Thyroid gland (tissue), 4 donors: ENCODE measurements around the gene POM121L2. TPM values are rescaled to one million over a fixed set of nuclear protein-coding genes. Genes with fewer than 3 reads are reported as not detected.

ENCODE experiments used
- DNase-seq, 2 donors: peaks; one replicate each; pipeline ENCODE4 v3.0.0-alpha.2; 2019
- H3K27ac ChIP-seq, 3 donors: fragments of 200-600 bp; sonication (generic); 1 replicate in 2 of 3; 2 replicates in 1 of 3; pipeline ENCODE4 v1.5.1; 2016 to 2019; ENCODE audit warnings: mild to moderate bottlenecking in 1 of 3, moderate library complexity in 1 of 3
- H3K27me3 ChIP-seq: fragments of 200-600 bp; sonication (generic); one replicate; pipeline ENCODE4 v1.5.1; 2019
- H3K36me3 ChIP-seq, 2 donors: fragments of 200-600 bp; sonication (generic); one replicate each; pipeline ENCODE4 v1.5.1; 2016 to 2019
- H3K4me1 ChIP-seq, 2 donors: fragments of 200-600 bp; sonication (generic); one replicate each; pipeline ENCODE4 v1.5.1; 2017 to 2019
- H3K4me3 ChIP-seq, 3 donors: fragments of 200-600 bp; sonication (generic); replicated peaks in 1 of 3; 1 replicate in 2 of 3; 2 replicates in 1 of 3; pipeline ENCODE4 v1.5.1; 2016; ENCODE audit warnings: mild to moderate bottlenecking in 1 of 3
- H3K9me3 ChIP-seq: fragments of 200-600 bp; sonication (generic); one replicate; pipeline ENCODE4 v1.5.1; 2017
- POLR2A ChIP-seq, 2 donors: fragments of 450-650 bp; IDR thresholded peaks; one replicate each; pipeline ENCODE4 v1.6.1; 2017; ENCODE audit warnings: antibody characterized with exemption in 2 of 2, mild to moderate bottlenecking in 2 of 2, moderate library complexity in 1 of 2
- WGBS, 2 donors: methylation state at CpG; one replicate each; pipeline ENCODE4 v1.1.5; 2017; 5-methylcytosine and 5-hydroxymethylcytosine counted together
- intact Hi-C: fragments of 100-400 bp; cut with DNase I; formaldehyde crosslinking; loops from one replicate; pipeline ENCODE4 v1.15.1; 2023
- total RNA-seq, 4 donors: library from RNA; depleted of rRNA; stranded (reverse); fragments of >200 nt; gene quantifications; one replicate each; pipeline ENCODE4 v1.2.3, GENCODE V29; 2016
- TF ChIP-seq, protein P1 (sequence below), 6 experiments: fragments of 200-600 bp in 3 of 6; fragments of 450-650 bp in 3 of 6; sonication (generic) in 3 of 6; IDR thresholded peaks; one replicate each; pipeline ENCODE4 v1.5.1; 2016 to 2019; ENCODE audit warnings: antibody characterized with exemption in 6 of 6, mild to moderate bottlenecking in 2 of 6, inconsistent platforms in 1 of 6, moderate library complexity in 1 of 6

POM121L2 gene
- total RNA-seq, 4 donors from 2014 or later: not detected

DNA sequence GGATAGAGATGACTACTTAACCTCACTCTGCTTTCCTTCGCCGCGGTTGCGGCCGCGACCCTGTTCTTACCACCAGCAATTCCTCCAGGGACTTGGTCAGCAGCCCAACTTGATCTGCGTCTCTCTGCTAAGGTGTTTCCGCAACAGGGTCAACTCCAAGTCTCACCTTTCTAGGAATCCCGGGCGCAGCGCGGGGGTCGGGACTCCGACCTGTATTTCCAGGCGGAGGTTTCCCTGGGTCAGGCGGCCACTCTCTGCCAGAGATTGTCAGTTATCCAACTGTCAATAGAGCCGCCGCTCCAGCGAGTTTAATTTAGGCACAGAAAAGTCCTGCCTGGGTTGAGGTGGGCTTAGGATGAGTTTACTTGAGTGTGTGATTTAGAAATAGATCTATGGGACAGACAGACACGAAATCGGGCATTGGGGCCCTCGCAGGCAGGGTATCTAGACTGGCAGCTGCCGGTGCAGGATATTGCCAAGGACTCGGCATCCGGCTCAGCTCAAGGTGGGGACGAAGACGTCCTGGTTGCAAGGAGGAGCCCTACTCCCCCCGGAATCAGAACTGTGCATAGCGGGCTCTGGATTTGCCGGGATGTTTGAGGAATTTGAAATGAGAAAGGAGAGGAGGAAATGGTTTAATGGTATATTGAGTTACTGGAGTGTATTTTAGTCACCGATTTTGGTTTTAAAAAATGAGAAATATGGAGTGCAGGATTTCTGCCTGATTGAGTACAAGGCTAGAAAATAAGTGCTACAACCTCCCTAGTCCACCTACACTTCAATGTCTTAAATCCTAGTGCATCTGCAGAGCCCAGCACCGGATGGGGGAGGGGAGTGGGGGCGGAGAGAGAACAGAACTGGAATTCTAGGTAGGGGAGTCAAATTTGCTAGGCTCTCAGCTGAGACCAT lies 23.7 kb downstream of the POM121L2 start:
- no peak for DNase-seq
- Histone ChIP-seq H3K36me3 (no peaks in the 10 kb centered on the region), H3K4me1 (no peaks in the 10 kb centered on the region), H3K27me3 (peaks cover 41% of the 10 kb centered on the region), H3K4me3 (no peak overlapping the region), H3K27ac (no peak overlapping the region), H3K9me3 (no peaks in the 10 kb centered on the region)
- TF ChIP-seq, protein P1, sequence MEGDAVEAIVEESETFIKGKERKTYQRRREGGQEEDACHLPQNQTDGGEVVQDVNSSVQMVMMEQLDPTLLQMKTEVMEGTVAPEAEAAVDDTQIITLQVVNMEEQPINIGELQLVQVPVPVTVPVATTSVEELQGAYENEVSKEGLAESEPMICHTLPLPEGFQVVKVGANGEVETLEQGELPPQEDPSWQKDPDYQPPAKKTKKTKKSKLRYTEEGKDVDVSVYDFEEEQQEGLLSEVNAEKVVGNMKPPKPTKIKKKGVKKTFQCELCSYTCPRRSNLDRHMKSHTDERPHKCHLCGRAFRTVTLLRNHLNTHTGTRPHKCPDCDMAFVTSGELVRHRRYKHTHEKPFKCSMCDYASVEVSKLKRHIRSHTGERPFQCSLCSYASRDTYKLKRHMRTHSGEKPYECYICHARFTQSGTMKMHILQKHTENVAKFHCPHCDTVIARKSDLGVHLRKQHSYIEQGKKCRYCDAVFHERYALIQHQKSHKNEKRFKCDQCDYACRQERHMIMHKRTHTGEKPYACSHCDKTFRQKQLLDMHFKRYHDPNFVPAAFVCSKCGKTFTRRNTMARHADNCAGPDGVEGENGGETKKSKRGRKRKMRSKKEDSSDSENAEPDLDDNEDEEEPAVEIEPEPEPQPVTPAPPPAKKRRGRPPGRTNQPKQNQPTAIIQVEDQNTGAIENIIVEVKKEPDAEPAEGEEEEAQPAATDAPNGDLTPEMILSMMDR (IDR thresholded peaks at IDR 0.05): no peak
- no peak for TF ChIP-seq POLR2A (IDR thresholded peaks at IDR 0.05)
- intact Hi-C loops: no loop called here
- WGBS, 2 donors: 5 to 7% methylated on average over 31 to 33 of the region's 33 CpGs

DNA sequence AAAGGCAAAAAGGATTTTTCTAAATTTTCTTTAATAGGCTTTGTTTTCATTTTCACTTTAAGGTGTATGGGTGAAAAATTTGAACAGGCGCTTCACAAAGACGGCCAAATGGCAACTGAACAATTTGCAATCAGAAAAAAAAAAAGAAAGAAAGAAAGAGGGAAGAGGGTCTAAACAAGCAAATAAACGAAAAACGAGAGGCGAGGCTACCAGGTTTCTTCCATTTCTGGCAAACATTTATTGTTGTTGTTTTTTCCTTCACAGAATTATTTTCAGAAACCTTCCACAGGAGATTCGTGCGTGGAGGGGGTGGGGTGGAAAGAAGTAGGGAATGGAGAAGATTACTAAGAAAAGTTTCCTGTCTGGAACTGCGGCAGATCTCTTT lies 24.3 kb downstream of the POM121L2 start:
- TF ChIP-seq POLR2A (IDR thresholded peaks at IDR 0.05): no peak
- TF ChIP-seq, protein P1 (IDR thresholded peaks at IDR 0.05): no peak
- no peaks in the 10 kb centered on the region for H3K4me1 ChIP-seq
- no peak overlapping the region for H3K27ac ChIP-seq
- intact Hi-C loops: no loop called here
- no peak for DNase-seq
- no peaks in the 10 kb centered on the region for H3K9me3 ChIP-seq
- peaks cover 45% of the 10 kb centered on the region for H3K27me3 ChIP-seq
- H3K36me3 ChIP-seq: no peaks in the 10 kb centered on the region
- H3K4me3 ChIP-seq: no peak overlapping the region
- WGBS, 2 donors: 8% methylated on average over 8 of the region's 8 CpGs

DNA sequence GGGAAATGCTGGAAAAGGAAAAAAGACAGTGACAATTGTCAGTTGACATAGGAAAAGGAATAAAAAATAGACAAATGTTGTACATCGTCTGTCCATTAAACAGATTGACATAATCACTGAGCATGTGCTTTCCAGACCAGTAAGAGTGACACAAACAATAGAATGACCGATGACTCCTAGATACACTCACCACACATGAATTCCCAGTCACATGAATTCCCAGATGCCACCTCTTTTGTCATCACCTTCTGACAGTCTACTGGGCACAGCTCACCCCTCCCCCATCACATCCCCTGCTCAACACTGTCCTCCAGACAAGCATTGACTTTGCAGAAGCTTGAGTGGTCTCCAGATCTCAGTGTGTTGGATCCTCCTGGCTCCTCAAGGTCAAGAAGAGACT lies 25.9 kb downstream of the POM121L2 start:
- Histone ChIP-seq H3K27ac (no peak overlapping the region), H3K27me3 (peaks cover 45% of the 10 kb centered on the region), H3K9me3 (no peaks in the 10 kb centered on the region), H3K36me3 (no peaks in the 10 kb centered on the region), H3K4me1 (no peaks in the 10 kb centered on the region), H3K4me3 (no peak overlapping the region)
- DNase-seq: no peak
- intact Hi-C loops: no loop called here
- TF ChIP-seq POLR2A (IDR thresholded peaks at IDR 0.05): no peak
- TF ChIP-seq, protein P1 (IDR thresholded peaks at IDR 0.05): no peak
- 78 to 88% methylated on average over 2 of the region's 2 CpGs for WGBS, 2 donors

DNA sequence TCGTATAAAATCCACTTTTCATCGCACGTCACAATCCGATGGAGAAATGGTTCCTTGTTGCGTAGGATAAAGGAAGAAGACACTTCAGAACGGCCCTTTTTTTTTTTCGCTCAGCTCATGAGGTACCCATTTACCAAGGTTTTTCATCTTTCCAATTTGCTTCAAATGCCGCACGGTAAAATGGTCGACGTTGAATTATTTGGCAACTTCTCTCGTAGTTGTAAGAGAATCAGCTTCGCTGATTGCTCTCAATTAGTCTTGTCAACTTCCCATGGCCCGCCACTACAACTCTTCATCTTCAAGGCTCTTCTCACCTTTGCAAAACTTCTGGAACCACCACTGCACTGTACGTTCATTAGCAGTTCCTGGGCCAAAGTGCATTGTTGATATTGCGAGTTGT lies 28.8 kb downstream of the POM121L2 start:
- Histone ChIP-seq H3K36me3 (no peaks in the 10 kb centered on the region), H3K4me3 (no peak overlapping the region), H3K4me1 (peaks cover 4 to 6% of the 10 kb centered on the region in 2 donors), H3K27me3 (peaks cover 37% of the 10 kb centered on the region), H3K27ac (no peak overlapping the region), H3K9me3 (no peaks in the 10 kb centered on the region)
- DNase-seq: no peak
- TF ChIP-seq, protein P1 (IDR thresholded peaks at IDR 0.05): no peak
- TF ChIP-seq POLR2A (IDR thresholded peaks at IDR 0.05): no peak
- 15 to 16% methylated on average over 16 of the region's 16 CpGs for WGBS, 2 donors
- intact Hi-C loops: no loop called here

DNA sequence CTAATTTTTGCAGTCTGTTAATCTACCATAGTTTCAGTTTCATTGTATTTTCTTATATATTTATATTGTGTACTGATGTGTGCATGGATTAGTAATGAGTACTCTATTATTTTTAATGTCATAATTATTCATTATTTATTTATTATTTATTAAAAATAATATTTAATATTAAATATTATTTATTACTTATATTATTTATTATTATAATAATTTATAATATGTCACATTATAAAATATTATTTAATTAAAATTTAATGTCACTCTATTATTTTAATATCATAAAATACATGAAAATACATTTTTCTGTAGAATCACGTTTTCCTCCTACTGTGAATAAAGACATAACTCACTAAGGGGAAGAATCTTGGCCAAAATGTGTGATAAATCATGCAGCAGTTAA lies 30.5 kb downstream of the POM121L2 start:
- Histone ChIP-seq H3K36me3 (no peaks in the 10 kb centered on the region), H3K4me3 (no peak overlapping the region), H3K27ac (no peak overlapping the region), H3K27me3 (peaks cover 35% of the 10 kb centered on the region), H3K4me1 (peaks cover 4 to 6% of the 10 kb centered on the region in 2 donors), H3K9me3 (no peaks in the 10 kb centered on the region)
- no peak for DNase-seq
- WGBS, 2 donors: 27 to 39% methylated on average over 1 of the region's 1 CpG
- intact Hi-C loops: no loop called here
- TF ChIP-seq, protein P1 (IDR thresholded peaks at IDR 0.05): no peak
- TF ChIP-seq POLR2A (IDR thresholded peaks at IDR 0.05): no peak
